T-helper 1 cell treated with Interleukin-12 subunit alpha and Interleukin-12 subunit beta and Interleukin-4 antibody, amounts not matched to agents 30 ng/mL and 1 ng/mL, for 36 hours (primary cell): Measurements from ENCODE around the gene HTR1D. TPM values are rescaled to one million over a fixed set of nuclear protein-coding genes. Genes with fewer than 3 reads are reported as not detected.

ENCODE experiments used
- intact Hi-C: fragments of 100-400 bp; cut with micrococcal nuclease; formaldehyde crosslinking; loops from one replicate; pipeline ENCODE4 v1.15.1; 2024
- total RNA-seq: library from RNA; stranded (reverse); gene quantifications from 2 replicates; pipeline ENCODE4 v1.2.3, GENCODE V29; 2022

Gene HTR1D
- total RNA-seq, 1 donor from 2014 or later, result not detected

GRCh38 chr1:23152966-23153684 lies 64.2 kb downstream of the HTR1D start:
- intact Hi-C loops, result no loop called here

GRCh38 chr1:23150742-23151141 lies 66.6 kb downstream of the HTR1D start:
- intact Hi-C loops, result no loop called here

GRCh38 chr1:23150125-23150524 lies 67.2 kb downstream of the HTR1D start:
- intact Hi-C loops, result no loop called here

- intact Hi-C loops, result loop anchor here (2.0 kb wide), 1 partner anchor 20 kb away; the partner anchor contains the start of gene LUZP1
Observed at GRCh38 chr1:23149114-23149513, 68.2 kb downstream of the HTR1D start.

- intact Hi-C loops, result loop anchor here (1.0 to 2.0 kb wide), 3 partner anchors 21 to 45 kb away; partner anchors contain the start of gene LUZP1
Observed at GRCh38 chr1:23148084-23148483, 69.2 kb downstream of the HTR1D start.

Other genes with a start within 250 kb of the HTR1D start
- gene LACTBL1, start 244.6 kb downstream of the HTR1D start, total RNA-seq, result not detected in 2 replicates
- gene TEX46, start 201.7 kb downstream of the HTR1D start, total RNA-seq, result not detected in 2 replicates
- gene KDM1A, start 198.0 kb downstream of the HTR1D start, total RNA-seq, result 51.8 and 55.7 TPM in 2 replicates
- 23.2 and 25.8 TPM in 2 replicates for gene LUZP1, start 48.6 kb downstream of the HTR1D start, total RNA-seq
- gene HNRNPR, start 126.8 kb upstream of the HTR1D start, total RNA-seq, result 194 and 207 TPM in 2 replicates
- 5.8 and 6.0 TPM in 2 replicates for gene ZNF436, start 152.3 kb upstream of the HTR1D start, total RNA-seq
- gene TCEA3, start 207.2 kb upstream of the HTR1D start, total RNA-seq, result 4.9 and 5.5 TPM in 2 replicates